ENCODE measurements around the gene VASN.

The VASN gene

DNA sequence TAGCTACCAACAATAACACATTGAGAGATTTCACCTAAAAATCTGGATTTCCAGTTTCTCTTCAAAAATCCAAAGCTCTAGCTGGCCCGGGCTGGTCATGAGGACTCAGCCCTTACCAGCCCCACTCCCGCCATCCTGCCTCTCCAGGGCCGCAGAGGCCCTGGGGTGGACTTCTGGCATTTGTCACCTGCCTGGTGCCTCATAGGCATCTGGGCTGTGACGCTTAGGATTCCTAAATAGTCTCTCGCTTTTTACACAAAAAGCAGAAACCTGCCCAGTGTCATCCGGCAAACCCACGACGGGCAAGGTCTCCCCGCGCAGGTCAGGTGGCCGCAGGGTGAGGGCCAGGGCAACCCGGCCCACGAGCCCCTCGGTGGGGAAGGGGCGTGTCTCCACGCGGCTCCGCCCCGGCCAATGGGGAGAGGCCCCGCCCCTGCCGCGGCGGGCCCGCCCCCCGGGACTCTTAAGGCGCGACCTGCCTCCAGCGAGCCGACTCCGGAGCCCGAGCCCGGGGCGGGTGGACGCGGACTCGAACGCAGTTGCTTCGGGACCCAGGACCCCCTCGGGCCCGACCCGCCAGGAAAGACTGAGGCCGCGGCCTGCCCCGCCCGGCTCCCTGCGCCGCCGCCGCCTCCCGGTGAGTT, at the start of gene VASN:
Gene VASN, plus strand, starts transcription at position 492 of the 644 bp plus-strand sequence. CDS start 9,030 bp downstream, outside the sequence.
- Histone ChIP-seq H2AFZ (ENCODE audit: low read length) (no peak within 1 kb of the TSS), H3K9me2 (replicated peaks; ENCODE audit: insufficient read depth, low read length) (no peaks in the 10 kb centered on the region), H3K9me3 (replicated peaks; ENCODE audit: insufficient read depth, low read length) (no peaks in the 10 kb centered on the region), H3K9ac (ENCODE audit: low read length) (no peak within 1 kb of the TSS), H3K36me3 (replicated peaks; ENCODE audit: insufficient read depth, low read length) (no peaks in the 10 kb centered on the region), H3K79me2 (ENCODE audit: low read length) (peaks cover 14% of the 10 kb centered on the region), H3K27ac (ENCODE audit: low read length) (no peak within 1 kb of the TSS), H3K4me1 (ENCODE audit: low read length) (no peaks in the 10 kb centered on the region), H3K4me2 (ENCODE audit: low read depth, low read length) (no peak within 1 kb of the TSS), H3K4me3 (ENCODE audit: low read length) (no peak within 1 kb of the TSS), H3K27me3 (replicated peaks; ENCODE audit: insufficient read depth, low read length) (no peaks in the 10 kb centered on the region), H4K20me1 (ENCODE audit: insufficient read depth, low read length) (no peaks in the 10 kb centered on the region), H3F3A (ENCODE audit: insufficient read depth, low read length) (no peaks in the 10 kb centered on the region)
- no peak for DNase-seq
- TF ChIP-seq EZH2 (optimal IDR thresholded peaks at IDR 0.05; ENCODE audit: low read depth, low read length), result no peak
- TF ChIP-seq EZH2phosphoT487 (IDR thresholded peaks at IDR 0.05; ENCODE audit: low read length), result no peak
- TF ChIP-seq CTCF (IDR thresholded peaks at IDR 0.05; ENCODE audit: low read length), result no peak

DNA sequence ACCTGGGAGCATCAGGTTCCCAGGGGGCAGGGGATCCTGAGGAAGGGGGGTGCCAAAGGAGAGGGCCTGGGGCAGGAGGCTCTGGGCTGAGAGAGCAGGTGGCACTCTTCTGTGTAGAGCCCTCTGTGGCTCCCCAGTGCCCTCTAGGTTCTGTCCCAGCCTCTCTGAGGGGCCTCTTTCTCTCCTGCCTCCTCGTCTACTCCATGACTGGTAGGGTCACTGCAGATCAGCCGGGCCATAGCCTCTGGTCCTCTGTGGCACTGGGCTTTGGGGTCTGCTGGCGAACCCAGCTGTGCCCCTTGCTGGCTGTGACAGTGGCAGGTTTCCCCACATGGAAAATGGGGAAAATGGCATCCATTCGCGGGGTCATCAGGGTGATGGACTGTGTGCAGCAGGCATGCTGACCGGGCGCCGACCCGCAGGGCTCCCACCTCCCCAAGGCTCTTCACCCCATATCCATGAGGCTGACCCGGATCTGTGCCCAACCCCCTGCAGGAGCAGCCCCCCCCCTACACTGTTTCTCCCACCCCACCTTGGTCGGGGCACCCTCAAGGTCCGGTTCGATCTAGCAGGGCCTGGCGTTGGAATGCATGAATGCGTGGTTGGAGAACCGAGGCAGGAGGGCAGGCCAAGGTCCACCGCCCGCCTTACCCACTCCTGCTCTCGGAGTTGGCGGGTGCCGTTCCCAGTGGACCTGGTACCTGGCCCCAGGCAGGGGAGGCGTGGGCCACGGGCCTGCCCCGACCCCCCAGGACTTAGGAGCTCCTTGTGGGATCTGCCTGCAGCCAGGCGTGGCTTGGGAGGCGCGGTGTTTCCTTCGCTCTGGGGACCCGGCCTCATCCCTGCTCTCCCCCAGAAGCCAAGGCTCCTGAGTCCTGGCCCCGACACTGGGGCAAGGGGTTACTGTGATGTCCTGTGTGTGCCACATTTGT, 49.3 kb upstream of the VASN start:
- TF ChIP-seq EZH2 (optimal IDR thresholded peaks at IDR 0.05; ENCODE audit: low read depth, low read length), result no peak
- no peak for TF ChIP-seq EZH2phosphoT487 (IDR thresholded peaks at IDR 0.05; ENCODE audit: low read length)
- no peak for TF ChIP-seq CTCF (IDR thresholded peaks at IDR 0.05; ENCODE audit: low read length)
- Histone ChIP-seq H3K4me1 (ENCODE audit: low read length) (0 out of 2 replicates have a peak, but pooled peaks cover 8% of the 10 kb centered on the region), H3K27me3 (replicated peaks; ENCODE audit: insufficient read depth, low read length) (peaks cover 43% of the 10 kb centered on the region), H3K4me2 (ENCODE audit: low read depth, low read length) (no peak overlapping the region), H3K79me2 (ENCODE audit: low read length) (no peaks in the 10 kb centered on the region), H3K4me3 (ENCODE audit: low read length) (no peak overlapping the region), H3K9me2 (replicated peaks; ENCODE audit: insufficient read depth, low read length) (no peaks in the 10 kb centered on the region), H4K20me1 (ENCODE audit: insufficient read depth, low read length) (no peaks in the 10 kb centered on the region), H3F3A (ENCODE audit: insufficient read depth, low read length) (no peaks in the 10 kb centered on the region), H2AFZ (ENCODE audit: low read length) (no peak overlapping the region), H3K36me3 (replicated peaks; ENCODE audit: insufficient read depth, low read length) (no peaks in the 10 kb centered on the region), H3K27ac (ENCODE audit: low read length) (no peak overlapping the region), H3K9me3 (replicated peaks; ENCODE audit: insufficient read depth, low read length) (no peaks in the 10 kb centered on the region), H3K9ac (ENCODE audit: low read length) (no peak overlapping the region)
- no peak for DNase-seq

DNA sequence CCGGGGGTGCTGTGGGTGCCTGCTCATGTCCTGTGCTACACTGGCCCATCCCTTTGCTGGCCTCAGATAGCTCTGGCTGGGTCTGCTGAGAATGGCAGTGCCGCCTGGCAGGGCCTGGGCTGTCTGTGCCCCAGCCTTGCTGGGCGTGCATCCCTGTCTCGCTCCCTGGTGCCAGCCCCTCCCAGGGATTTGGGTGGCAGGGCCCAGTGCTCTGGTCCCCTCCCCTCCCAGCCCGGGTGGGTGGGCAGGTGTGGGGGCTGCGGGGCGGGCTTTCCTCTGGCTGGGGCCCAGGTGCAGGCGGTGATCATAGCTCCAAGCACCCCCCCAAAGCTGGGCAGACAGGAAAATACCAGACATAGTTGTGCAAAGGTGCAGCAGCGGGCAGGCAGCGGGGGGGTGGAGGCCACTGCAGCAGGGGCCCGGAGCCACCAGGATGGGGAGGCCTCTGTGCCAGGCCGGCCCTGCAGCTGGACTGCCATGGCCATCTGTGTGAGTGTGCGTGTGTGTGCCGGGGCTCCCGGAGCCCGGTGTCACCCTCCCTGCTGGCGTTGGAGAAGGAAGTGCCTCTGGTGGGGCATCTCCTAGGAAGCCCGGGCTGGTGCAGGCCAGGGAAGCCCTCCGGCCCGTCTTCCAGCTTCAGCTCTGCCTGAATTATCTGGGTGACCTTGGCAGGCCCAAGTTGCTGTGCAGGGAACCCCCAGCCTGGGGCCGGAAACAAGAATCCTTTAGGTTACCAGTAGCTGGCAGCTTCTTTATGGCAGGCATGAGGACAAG, 48.4 kb upstream of the VASN start:
- Histone ChIP-seq H3K27ac (ENCODE audit: low read length) (no peak overlapping the region), H3K9me2 (replicated peaks; ENCODE audit: insufficient read depth, low read length) (no peaks in the 10 kb centered on the region), H3K9ac (ENCODE audit: low read length) (no peak overlapping the region), H2AFZ (ENCODE audit: low read length) (no peak overlapping the region), H4K20me1 (ENCODE audit: insufficient read depth, low read length) (no peaks in the 10 kb centered on the region), H3F3A (ENCODE audit: insufficient read depth, low read length) (no peaks in the 10 kb centered on the region), H3K4me3 (ENCODE audit: low read length) (no peak overlapping the region), H3K4me1 (ENCODE audit: low read length) (0 out of 2 replicates have a peak, but pooled peaks cover 8% of the 10 kb centered on the region), H3K27me3 (replicated peaks; ENCODE audit: insufficient read depth, low read length) (peaks cover 44% of the 10 kb centered on the region), H3K36me3 (replicated peaks; ENCODE audit: insufficient read depth, low read length) (no peaks in the 10 kb centered on the region), H3K79me2 (ENCODE audit: low read length) (no peaks in the 10 kb centered on the region), H3K9me3 (replicated peaks; ENCODE audit: insufficient read depth, low read length) (no peaks in the 10 kb centered on the region), H3K4me2 (ENCODE audit: low read depth, low read length) (no peak overlapping the region)
- DNase-seq, result no peak
- TF ChIP-seq EZH2 (optimal IDR thresholded peaks at IDR 0.05; ENCODE audit: low read depth, low read length), result no peak
- TF ChIP-seq CTCF (IDR thresholded peaks at IDR 0.05; ENCODE audit: low read length), result no peak
- TF ChIP-seq EZH2phosphoT487 (IDR thresholded peaks at IDR 0.05; ENCODE audit: low read length), result no peak
